CD4-positive, alpha-beta T cell treated with Interleukin-1 beta for 1 hour (primary cell): ENCODE results near the gene XYLT1.

Experiments
- DNase-seq, 2 donors: peaks; one replicate each; pipeline ENCODE4 v3.0.0-alpha.2; 2020 to 2022

The XYLT1 gene

GRCh38 chr16:17171250-17172143 lies 299.3 kb downstream of the XYLT1 start:
- DNase-seq, result no peak

GRCh38 chr16:17170435-17170834 lies 300.3 kb downstream of the XYLT1 start:
- DNase-seq, result no peak

GRCh38 chr16:17168181-17168580 lies 302.6 kb downstream of the XYLT1 start:
- DNase-seq, result no peak

- DNase-seq, result no peak
These were observed 304.7 kb downstream of the XYLT1 start for GRCh38 chr16:17166095-17166494.

GRCh38 chr16:17162560-17162959 lies 308.2 kb downstream of the XYLT1 start:
- DNase-seq, result no peak

- DNase-seq, result no peak
These were observed 309.8 kb downstream of the XYLT1 start for GRCh38 chr16:17160920-17161431.

- no peak for DNase-seq
These were observed 310.4 kb downstream of the XYLT1 start for GRCh38 chr16:17160285-17160853.

- no peak for DNase-seq
These were observed 311.1 kb downstream of the XYLT1 start for GRCh38 chr16:17159617-17160016.

GRCh38 chr16:17155936-17156335 lies 314.8 kb downstream of the XYLT1 start:
- DNase-seq, result no peak

GRCh38 chr16:17155485-17155884 lies 315.3 kb downstream of the XYLT1 start:
- DNase-seq, result no peak

GRCh38 chr16:17154981-17155380 lies 315.8 kb downstream of the XYLT1 start:
- peak in 1 of 2 donors; percentile 34 for DNase-seq

GRCh38 chr16:17152311-17152710 lies 318.4 kb downstream of the XYLT1 start:
- DNase-seq, result no peak

- no peak for DNase-seq
These were observed 319.4 kb downstream of the XYLT1 start for GRCh38 chr16:17151335-17151734.

- DNase-seq, result no peak
These were observed 320.8 kb downstream of the XYLT1 start for GRCh38 chr16:17149904-17150483.

GRCh38 chr16:17147942-17148341 lies 322.8 kb downstream of the XYLT1 start:
- DNase-seq, result no peak

GRCh38 chr16:17145029-17145428 lies 325.7 kb downstream of the XYLT1 start:
- DNase-seq, result no peak

- no peak for DNase-seq
These were observed 326.3 kb downstream of the XYLT1 start for GRCh38 chr16:17144431-17144830.

GRCh38 chr16:17143546-17144419 lies 327.0 kb downstream of the XYLT1 start:
- DNase-seq, result no peak

- no peak for DNase-seq
These were observed 332.0 kb downstream of the XYLT1 start for GRCh38 chr16:17138801-17139200.

- no peak for DNase-seq
These were observed 335.3 kb downstream of the XYLT1 start for GRCh38 chr16:17135439-17135838.

- DNase-seq, result no peak
These were observed 336.2 kb downstream of the XYLT1 start for GRCh38 chr16:17134586-17134985.

- no peak for DNase-seq
These were observed 336.9 kb downstream of the XYLT1 start for GRCh38 chr16:17133851-17134250.

GRCh38 chr16:17131351-17131750 lies 339.4 kb downstream of the XYLT1 start:
- DNase-seq, result no peak
